Calu3 (cell line): ENCODE measurements around the gene GATA1. TPM values are rescaled to one million over a fixed set of nuclear protein-coding genes. Genes with fewer than 3 reads are reported as not detected.

Experiments
- Bru-seq: library from RNA; stranded (reverse); fragments of 400-500 nt; gene quantifications from one replicate; lab custom pipeline; 2021; lab: Mats Ljungman, UMichigan
- BruChase-seq, 2 experiments: library from RNA; stranded (reverse); fragments of 400-500 nt; gene quantifications; one replicate each; lab custom pipeline; 2021; lab: Mats Ljungman, UMichigan
- BruUV-seq: library from RNA; stranded (reverse); fragments of 400-500 nt; replicated peaks from 2 replicates; lab custom pipeline; 2021; lab: Mats Ljungman, UMichigan
- CTCF ChIA-PET: fragments of 300-600 bp; sonication (Branson Sonifier 250); formaldehyde crosslinking; loops from one replicate; lab custom pipeline; 2022; ENCODE audit warnings: antibody characterized with exemption; lab: Charles Lee
- DNase-seq: peaks from one replicate; pipeline ENCODE4 v3.0.0; 2022
- H3K27ac Mint-ChIP-seq: one replicate; pipeline ENCODE4 v1.8.0; 2022; ENCODE audit warnings: mixed read lengths; ENCODE audit not compliant: unreplicated experiment
- H3K27me3 Mint-ChIP-seq: one replicate; pipeline ENCODE4 v1.8.0; 2022; ENCODE audit warnings: mixed read lengths; ENCODE audit not compliant: unreplicated experiment
- H3K36me3 Mint-ChIP-seq: one replicate; pipeline ENCODE4 v1.8.0; 2022; ENCODE audit warnings: mild to moderate bottlenecking, moderate library complexity, mixed read lengths; ENCODE audit not compliant: insufficient read depth, unreplicated experiment
- H3K4me1 Mint-ChIP-seq: one replicate; pipeline ENCODE4 v1.8.0; 2022; ENCODE audit warnings: mild to moderate bottlenecking, low read depth, mixed read lengths; ENCODE audit not compliant: unreplicated experiment
- H3K4me3 Mint-ChIP-seq: one replicate; pipeline ENCODE4 v1.8.0; 2022; ENCODE audit warnings: mild to moderate bottlenecking, low read depth, moderate library complexity, mixed read lengths; ENCODE audit not compliant: unreplicated experiment
- H3K9me3 Mint-ChIP-seq: one replicate; pipeline ENCODE4 v1.8.0; 2022; ENCODE audit warnings: low read depth, mixed read lengths; ENCODE audit not compliant: unreplicated experiment
- intact Hi-C: fragments of 100-400 bp; cut with micrococcal nuclease; formaldehyde crosslinking; loops from one replicate; pipeline ENCODE4 v1.10.0; 2022; ENCODE audit not compliant: unreplicated experiment
- long read RNA-seq: library from polyadenylated mRNA; stranded (forward); transcript quantifications from one replicate; pipeline ENCODE4 v2.0.0, GENCODE V29; 2022
- total RNA-seq: library from RNA; stranded (reverse); gene quantifications from 2 replicates; pipeline ENCODE4 v1.2.3, GENCODE V29; 2022
- TF ChIP-seq, protein P1 (sequence below): fragments of 200-600 bp; IDR thresholded peaks from one replicate; pipeline ENCODE4 v1.8.0; 2022; ENCODE audit warnings: antibody characterized with exemption; ENCODE audit not compliant: unreplicated experiment

Gene GATA1
- total RNA-seq (not detected in 2 replicates), Bru-seq, nascent RNA (not detected), BruChase-seq, experiment 1, labeled RNA remaining after a 6-hour chase (not detected), BruChase-seq, experiment 2, labeled RNA remaining after a 2-hour chase (not detected)
- long read RNA-seq = 0 reads

DNA sequence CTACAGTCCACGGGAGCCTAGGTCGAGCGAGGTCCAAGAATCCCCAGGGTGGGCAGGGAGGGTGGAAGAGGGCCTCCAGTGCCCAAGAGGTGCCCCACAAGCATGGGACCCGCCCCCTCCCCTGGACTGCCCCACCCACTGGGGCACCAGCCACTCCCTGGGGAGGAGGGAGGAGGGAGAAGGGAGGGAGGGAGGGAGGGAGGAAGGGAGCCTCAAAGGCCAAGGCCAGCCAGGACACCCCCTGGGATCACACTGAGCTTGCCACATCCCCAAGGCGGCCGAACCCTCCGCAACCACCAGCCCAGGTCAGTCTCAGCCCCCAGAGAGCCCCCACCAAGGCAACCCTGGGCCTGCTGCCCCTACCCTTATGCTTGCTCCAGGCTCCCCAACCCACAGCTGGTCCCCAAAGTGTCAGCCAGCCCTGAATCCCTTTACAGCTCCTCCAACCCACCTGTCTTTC lies at the start of gene GATA1:
GATA1 (plus strand) TSS at position 250 of the 460 bp plus-strand sequence. CDS start 4,520 bp downstream, outside the sequence.
- no peaks in the 10 kb centered on the region for H3K4me1 Mint-ChIP-seq
- peaks cover 63% of the 10 kb centered on the region for H3K27me3 Mint-ChIP-seq
- CTCF ChIA-PET = interaction anchor here (0.6 kb wide), 1 partner anchor 145 kb away, joined by 3 read pairs; no protein-coding TSS in a partner anchor
- intact Hi-C loops = no loop called here
- H3K27ac Mint-ChIP-seq = no peak within 1 kb of the TSS
- H3K36me3 Mint-ChIP-seq = no peaks in the 10 kb centered on the region
- TF ChIP-seq, protein P1, sequence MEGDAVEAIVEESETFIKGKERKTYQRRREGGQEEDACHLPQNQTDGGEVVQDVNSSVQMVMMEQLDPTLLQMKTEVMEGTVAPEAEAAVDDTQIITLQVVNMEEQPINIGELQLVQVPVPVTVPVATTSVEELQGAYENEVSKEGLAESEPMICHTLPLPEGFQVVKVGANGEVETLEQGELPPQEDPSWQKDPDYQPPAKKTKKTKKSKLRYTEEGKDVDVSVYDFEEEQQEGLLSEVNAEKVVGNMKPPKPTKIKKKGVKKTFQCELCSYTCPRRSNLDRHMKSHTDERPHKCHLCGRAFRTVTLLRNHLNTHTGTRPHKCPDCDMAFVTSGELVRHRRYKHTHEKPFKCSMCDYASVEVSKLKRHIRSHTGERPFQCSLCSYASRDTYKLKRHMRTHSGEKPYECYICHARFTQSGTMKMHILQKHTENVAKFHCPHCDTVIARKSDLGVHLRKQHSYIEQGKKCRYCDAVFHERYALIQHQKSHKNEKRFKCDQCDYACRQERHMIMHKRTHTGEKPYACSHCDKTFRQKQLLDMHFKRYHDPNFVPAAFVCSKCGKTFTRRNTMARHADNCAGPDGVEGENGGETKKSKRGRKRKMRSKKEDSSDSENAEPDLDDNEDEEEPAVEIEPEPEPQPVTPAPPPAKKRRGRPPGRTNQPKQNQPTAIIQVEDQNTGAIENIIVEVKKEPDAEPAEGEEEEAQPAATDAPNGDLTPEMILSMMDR = no peak
- H3K9me3 Mint-ChIP-seq = no peaks in the 10 kb centered on the region
- no TSS peak for BruUV-seq
- no peak for DNase-seq
- no peak within 1 kb of the TSS for H3K4me3 Mint-ChIP-seq

DNA sequence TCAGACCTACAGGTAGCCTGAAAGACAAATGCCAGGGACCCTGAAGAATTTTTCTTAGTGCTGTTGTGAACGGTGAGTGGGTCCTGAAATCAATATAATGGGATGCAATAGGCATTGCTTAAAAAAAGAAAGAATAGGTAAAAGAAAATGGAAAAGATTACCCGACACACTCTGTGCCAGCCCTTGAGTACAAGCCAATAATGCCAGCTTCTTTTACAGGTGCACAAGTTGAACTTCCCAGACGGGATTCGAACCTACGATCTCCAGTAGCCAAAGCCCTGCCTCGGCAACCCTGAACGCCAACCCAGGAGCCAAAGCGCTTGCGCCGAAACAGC lies 49.5 kb upstream of the GATA1 start:
- H3K36me3 Mint-ChIP-seq = peaks cover 19% of the 10 kb centered on the region
- BruUV-seq = TSS peak; percentile 61

DNA sequence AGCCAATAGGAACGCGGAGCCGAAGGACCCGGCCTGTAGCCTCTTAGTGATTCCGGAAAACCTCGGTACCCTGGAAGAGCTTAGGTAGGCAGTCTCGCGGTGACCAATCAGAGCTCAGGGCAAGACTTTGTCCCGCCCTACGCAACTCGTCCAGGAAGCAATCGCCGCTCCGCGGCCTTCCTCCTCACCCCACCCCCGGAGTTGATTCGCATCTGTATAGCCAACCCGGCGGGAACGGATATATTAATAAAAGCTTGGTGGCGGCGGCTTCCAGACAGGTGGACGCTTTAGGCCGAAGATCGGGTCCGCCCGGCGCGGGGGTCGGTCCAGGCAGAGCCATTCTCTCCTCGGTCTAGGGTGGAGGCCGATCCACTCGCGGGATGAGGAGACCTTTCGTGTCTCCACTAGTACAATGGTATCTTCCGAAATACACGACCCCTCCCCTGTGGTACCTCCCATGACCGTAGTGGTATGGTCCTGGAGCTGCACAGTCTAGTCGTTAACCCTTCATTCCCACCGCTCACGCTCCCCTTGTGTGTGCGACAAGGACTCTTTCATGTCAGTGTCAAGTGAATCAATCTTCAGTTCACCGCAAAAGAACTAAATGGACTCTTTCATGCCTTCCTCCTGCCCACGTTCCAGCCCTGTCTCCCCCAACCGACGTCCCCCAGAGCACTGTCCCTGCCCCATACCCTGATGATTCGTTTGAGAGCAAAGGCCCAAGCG lies 49.0 kb upstream of the GATA1 start:
- H3K27ac Mint-ChIP-seq = peak overlapping the region; percentile 66
- peak; percentile 90 for DNase-seq

More for the DNA sequence above, 49.5 kb upstream of the GATA1 start:
- Mint-ChIP-seq H3K4me1 (peaks cover 7% of the 10 kb centered on the region), H3K4me3 (peak overlapping the region; percentile 80), H3K9me3 (no peaks in the 10 kb centered on the region), H3K27me3 (no peaks in the 10 kb centered on the region), H3K27ac (peak overlapping the region; percentile 66)
- CTCF ChIA-PET = interaction anchor here (0.9 kb wide), 1 partner anchor 105 kb away, joined by 3 read pairs; no protein-coding TSS in a partner anchor
- DNase-seq = no peak
- intact Hi-C loops = no loop called here
- TF ChIP-seq, protein P1 = no peak

DNA sequence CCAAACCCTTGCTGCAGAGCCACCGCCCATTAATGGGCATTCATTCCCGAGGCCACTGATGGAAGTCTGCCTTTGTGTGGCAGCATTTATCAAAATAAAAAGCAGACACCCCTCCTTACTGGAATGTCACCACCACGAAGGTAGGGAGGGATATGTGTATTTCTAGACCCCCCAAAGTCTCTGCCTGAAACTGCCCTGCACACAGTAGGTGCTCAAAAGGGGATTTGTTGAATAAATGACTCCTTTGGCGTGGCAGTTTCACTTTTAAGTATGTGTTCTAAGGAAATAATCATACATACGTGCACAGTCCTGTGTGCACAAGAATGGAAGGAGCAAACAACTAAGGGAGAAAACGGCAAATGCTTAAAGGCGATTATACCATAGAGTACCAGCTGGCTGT lies 48.5 kb upstream of the GATA1 start:
- TF ChIP-seq, protein P1 = no peak
- no peak for DNase-seq
- CTCF ChIA-PET = no interaction called here
- Mint-ChIP-seq H3K9me3 (no peaks in the 10 kb centered on the region), H3K27me3 (no peaks in the 10 kb centered on the region), H3K4me1 (peaks cover 7% of the 10 kb centered on the region), H3K27ac (peak overlapping the region; percentile 66), H3K36me3 (peaks cover 19% of the 10 kb centered on the region), H3K4me3 (peak overlapping the region; percentile 80)
- BruUV-seq = no TSS peak
- intact Hi-C loops = no loop called here

More for the DNA sequence above, 49.0 kb upstream of the GATA1 start:
- H3K9me3 Mint-ChIP-seq = no peaks in the 10 kb centered on the region
- peaks cover 7% of the 10 kb centered on the region for H3K4me1 Mint-ChIP-seq
- intact Hi-C loops = no loop called here
- CTCF ChIA-PET = interaction anchor here (0.9 kb wide), 1 partner anchor 106 kb away, joined by 3 read pairs; no protein-coding TSS in a partner anchor
- H3K4me3 Mint-ChIP-seq = peak overlapping the region; percentile 80
- TF ChIP-seq, protein P1 = no peak
- BruUV-seq = TSS peak; percentile 95
- peaks cover 19% of the 10 kb centered on the region for H3K36me3 Mint-ChIP-seq
- no peaks in the 10 kb centered on the region for H3K27me3 Mint-ChIP-seq
